ENCODE measurements around the gene TSPAN1. TPM values are rescaled to one million over a fixed set of nuclear protein-coding genes. Genes with fewer than 3 reads are reported as not detected.

TSPAN1 gene
- polyA plus RNA-seq, 3 donors: not detected

Small RNAs within 50 kb of the gene (small RNA-seq; reads per million reads assigned to genes)
- gene AL672043.1 (ENCODE audit: insufficient read length, low read depth): not detected

Other genes starting within 250 kb of the TSPAN1 start
- under 1 TPM; 0.09 to 0.28 (median 0.17) TPM for gene PIK3R3, start 42.5 kb upstream of the TSPAN1 start, polyA plus RNA-seq
- not detected for gene P3R3URF, start 1.4 kb downstream of the TSPAN1 start, polyA plus RNA-seq
- 10 to 100 TPM; 10.3 to 16.7 (median 12.2) TPM for gene POMGNT1, start 23.3 kb downstream of the TSPAN1 start, polyA plus RNA-seq
- under 1 TPM in 1 of 3 donors, not detected in 2; 0.17 TPM for gene LURAP1, start 28.2 kb downstream of the TSPAN1 start, polyA plus RNA-seq
- gene RAD54L, start 72.7 kb downstream of the TSPAN1 start, polyA plus RNA-seq: under 1 TPM in 1 of 3 donors, not detected in 2; 0.13 TPM
- 10 to 100 TPM; 22.9 to 50.9 (median 47.4) TPM for gene LRRC41, start 128.5 kb downstream of the TSPAN1 start, polyA plus RNA-seq
- gene UQCRH, start 128.6 kb downstream of the TSPAN1 start, polyA plus RNA-seq: 100 to 1,000 TPM; 261 to 341 (median 266) TPM
- gene NSUN4, start 165.7 kb downstream of the TSPAN1 start, polyA plus RNA-seq: 10 to 100 TPM in 2 of 3 donors, 1 to 10 TPM in 1; 8.5 to 12.8 (median 10.4) TPM
- gene FAAH, start 219.2 kb downstream of the TSPAN1 start, polyA plus RNA-seq: 10 to 100 TPM; 11.5 to 47.1 (median 11.5) TPM

Data from CD14-positive monocyte (primary cell).